Measurements from ENCODE around the gene PSMB8. TPM values are rescaled to one million over a fixed set of nuclear protein-coding genes. Genes with fewer than 3 reads are reported as not detected.
A peak's percentile ranks its signal among the peaks of the same experiment; 100 is the strongest.

PSMB8 gene
- total and polyA plus RNA-seq, 2 of the 8 experiments (the other 6 are each of a cell fraction or from before 2014, with no cell fraction given), result 18.4 to 43.0 TPM

- TF ChIP-seq TAF7 (optimal IDR thresholded peaks at IDR 0.05; ENCODE audit: borderline replicate concordance, low read depth, low read length), result no peak
- TF ChIP-seq EZH2 (IDR thresholded peaks at IDR 0.05; ENCODE audit: low read depth, low read length, severe bottlenecking), result peak; percentile 53
- TF ChIP-seq E2F6 (IDR thresholded peaks at IDR 0.05), result no peak
- TF ChIP-seq KDM4A (IDR thresholded peaks at IDR 0.05; ENCODE audit: low read depth, low read length, severe bottlenecking), result peak; percentile 75
These were observed 9.1 kb upstream of the PSMB8 start (continued) for GRCh38 chr6:32852844-32853540.
